ENCODE measurements around the gene ORC2. TPM values are rescaled to one million over a fixed set of nuclear protein-coding genes. Genes with fewer than 3 reads are reported as not detected.

The ORC2 gene
- 29.6 TPM for polyA plus RNA-seq (2013, experiment 1 of 2)
- polyA plus RNA-seq (2013, experiment 2 of 2), result 30.2 TPM

GRCh38 chr2:200963124-200963917 lies at the start of gene ORC2:
Gene ORC2 (minus strand): TSS chr2:200963660. CDS start chr2:200958123, 5,537 bp downstream.
- peak within 1 kb of the TSS; percentile 79 for H3K4me3 ChIP-seq (ENCODE audit: low read length)

GRCh38 chr2:201008296-201008829 lies 44.9 kb upstream of the ORC2 start:
- DNase-seq, result no peak
- no peak overlapping the region for H3K27ac ChIP-seq (ENCODE audit: low read depth, low read length)
- WGBS (ENCODE audit: extremely low coverage, insufficient coverage, low lambda C conversion rate), result no CpG with 5 or more reads among the region's 2 CpGs
- H3K18ac ChIP-seq (ENCODE audit: low read length), result no peak overlapping the region
- H3K4me2 ChIP-seq (ENCODE audit: low read length), result no peak overlapping the region
- H3K56ac ChIP-seq (ENCODE audit: low read length), result no peak overlapping the region
- no peak overlapping the region for H4K8ac ChIP-seq (ENCODE audit: low read depth, low read length)
- no peak overlapping the region for H3K4ac ChIP-seq (ENCODE audit: low read depth, low read length)
- H2BK5ac ChIP-seq (ENCODE audit: low read length), result no peak overlapping the region
- H3K27me3 ChIP-seq (ENCODE audit: insufficient read depth, low read length, poor library complexity), result no peaks in the 10 kb centered on the region
- no peak overlapping the region for H3K4me3 ChIP-seq (ENCODE audit: low read length)
- no peaks in the 10 kb centered on the region for H3K79me1 ChIP-seq (ENCODE audit: low read length)
- H3K36me3 ChIP-seq (ENCODE audit: control insufficient read depth, insufficient read depth, low read length), result no peaks in the 10 kb centered on the region
- H3K9ac ChIP-seq (ENCODE audit: low read length), result no peak overlapping the region
- no peak overlapping the region for H2BK120ac ChIP-seq (ENCODE audit: low read depth, low read length)
- H3K4me1 ChIP-seq (ENCODE audit: control insufficient read depth, low read depth, low read length), result no peaks in the 10 kb centered on the region
- no peak overlapping the region for H3K23ac ChIP-seq (ENCODE audit: low read length)
- no peak overlapping the region for H2BK15ac ChIP-seq (replicated peaks; ENCODE audit: low read depth)
- no peaks in the 10 kb centered on the region for H3K79me2 ChIP-seq (ENCODE audit: control insufficient read depth, insufficient read depth, low read length)
- H2AK5ac ChIP-seq (ENCODE audit: low read length), result no peak overlapping the region
- no peak overlapping the region for H4K5ac ChIP-seq (ENCODE audit: low read length)

More at GRCh38 chr2:200963124-200963917, at the start of gene ORC2:
- no peak within 1 kb of the TSS for H4K8ac ChIP-seq (ENCODE audit: low read depth, low read length)
- peak within 1 kb of the TSS; percentile 80 for H2BK5ac ChIP-seq (ENCODE audit: low read length)
- WGBS (ENCODE audit: extremely low coverage, insufficient coverage, low lambda C conversion rate), result no CpG with 5 or more reads among the region's 61 CpGs
- no peak within 1 kb of the TSS for H2BK15ac ChIP-seq (replicated peaks; ENCODE audit: low read depth)
- H3K23ac ChIP-seq (ENCODE audit: low read length), result no peak within 1 kb of the TSS
- no peaks in the 10 kb centered on the region for H3K36me3 ChIP-seq (ENCODE audit: control insufficient read depth, insufficient read depth, low read length)
- H3K4me2 ChIP-seq (ENCODE audit: low read length), result peak within 1 kb of the TSS; percentile 74
- no peaks in the 10 kb centered on the region for H3K27me3 ChIP-seq (ENCODE audit: insufficient read depth, low read length, poor library complexity)
- H3K79me2 ChIP-seq (ENCODE audit: control insufficient read depth, insufficient read depth, low read length), result peaks cover 31% of the 10 kb centered on the region
- peak within 1 kb of the TSS; percentile 18 for H4K5ac ChIP-seq (ENCODE audit: low read length)
- peak within 1 kb of the TSS; percentile 84 for H3K27ac ChIP-seq (ENCODE audit: low read depth, low read length)
- peak within 1 kb of the TSS; percentile 7 for H3K18ac ChIP-seq (ENCODE audit: low read length)
- no peak within 1 kb of the TSS for H2AK5ac ChIP-seq (ENCODE audit: low read length)
- H3K79me1 ChIP-seq (ENCODE audit: low read length), result peaks cover 12% of the 10 kb centered on the region
- peak within 1 kb of the TSS; percentile 70 for H3K4ac ChIP-seq (ENCODE audit: low read depth, low read length)
- peak; percentile 98 for DNase-seq
- H3K56ac ChIP-seq (ENCODE audit: low read length), result peak within 1 kb of the TSS; percentile 99
- peaks cover 2% of the 10 kb centered on the region for H3K4me1 ChIP-seq (ENCODE audit: control insufficient read depth, low read depth, low read length)
- no peak within 1 kb of the TSS for H2BK120ac ChIP-seq (ENCODE audit: low read depth, low read length)
- peak within 1 kb of the TSS; percentile 98 for H3K9ac ChIP-seq (ENCODE audit: low read length)

GRCh38 chr2:201007584-201007998 lies 44.1 kb upstream of the ORC2 start:
- no peak overlapping the region for H4K8ac ChIP-seq (ENCODE audit: low read depth, low read length)
- no peak overlapping the region for H3K4me2 ChIP-seq (ENCODE audit: low read length)
- no peak overlapping the region for H3K56ac ChIP-seq (ENCODE audit: low read length)
- H2BK5ac ChIP-seq (ENCODE audit: low read length), result no peak overlapping the region
- no peak overlapping the region for H3K9ac ChIP-seq (ENCODE audit: low read length)
- H4K5ac ChIP-seq (ENCODE audit: low read length), result no peak overlapping the region
- H2BK120ac ChIP-seq (ENCODE audit: low read depth, low read length), result no peak overlapping the region
- no peak overlapping the region for H3K23ac ChIP-seq (ENCODE audit: low read length)
- no peak overlapping the region for H3K4ac ChIP-seq (ENCODE audit: low read depth, low read length)
- no peak overlapping the region for H2BK15ac ChIP-seq (replicated peaks; ENCODE audit: low read depth)
- no peaks in the 10 kb centered on the region for H3K4me1 ChIP-seq (ENCODE audit: control insufficient read depth, low read depth, low read length)
- no peak for DNase-seq
- no peak overlapping the region for H3K4me3 ChIP-seq (ENCODE audit: low read length)
- H3K36me3 ChIP-seq (ENCODE audit: control insufficient read depth, insufficient read depth, low read length), result no peaks in the 10 kb centered on the region
- H3K79me1 ChIP-seq (ENCODE audit: low read length), result no peaks in the 10 kb centered on the region
- WGBS (ENCODE audit: extremely low coverage, insufficient coverage, low lambda C conversion rate), result no CpG with 5 or more reads among the region's 3 CpGs
- no peaks in the 10 kb centered on the region for H3K27me3 ChIP-seq (ENCODE audit: insufficient read depth, low read length, poor library complexity)
- no peak overlapping the region for H3K18ac ChIP-seq (ENCODE audit: low read length)
- H2AK5ac ChIP-seq (ENCODE audit: low read length), result no peak overlapping the region
- H3K27ac ChIP-seq (ENCODE audit: low read depth, low read length), result no peak overlapping the region
- H3K79me2 ChIP-seq (ENCODE audit: control insufficient read depth, insufficient read depth, low read length), result no peaks in the 10 kb centered on the region

GRCh38 chr2:201006704-201007103 lies 43.2 kb upstream of the ORC2 start:
- H3K4me3 ChIP-seq (ENCODE audit: low read length), result no peak overlapping the region
- H3K4me1 ChIP-seq (ENCODE audit: control insufficient read depth, low read depth, low read length), result no peaks in the 10 kb centered on the region

GRCh38 chr2:201004370-201004769 lies 40.9 kb upstream of the ORC2 start:
- Histone ChIP-seq H3K27me3 (ENCODE audit: insufficient read depth, low read length, poor library complexity) (no peaks in the 10 kb centered on the region), H4K5ac (ENCODE audit: low read length) (no peak overlapping the region), H3K4me3 (ENCODE audit: low read length) (no peak overlapping the region), H4K8ac (ENCODE audit: low read depth, low read length) (no peak overlapping the region), H3K18ac (ENCODE audit: low read length) (no peak overlapping the region), H3K9ac (ENCODE audit: low read length) (no peak overlapping the region), H2BK120ac (ENCODE audit: low read depth, low read length) (no peak overlapping the region), H2BK15ac (replicated peaks; ENCODE audit: low read depth) (no peak overlapping the region), H3K4ac (ENCODE audit: low read depth, low read length) (no peak overlapping the region), H3K27ac (ENCODE audit: low read depth, low read length) (no peak overlapping the region), H3K56ac (ENCODE audit: low read length) (no peak overlapping the region), H3K79me1 (ENCODE audit: low read length) (no peaks in the 10 kb centered on the region), H2BK5ac (ENCODE audit: low read length) (no peak overlapping the region), H3K36me3 (ENCODE audit: control insufficient read depth, insufficient read depth, low read length) (no peaks in the 10 kb centered on the region), H3K79me2 (ENCODE audit: control insufficient read depth, insufficient read depth, low read length) (no peaks in the 10 kb centered on the region), H3K23ac (ENCODE audit: low read length) (no peak overlapping the region), H3K4me1 (ENCODE audit: control insufficient read depth, low read depth, low read length) (no peaks in the 10 kb centered on the region), H2AK5ac (ENCODE audit: low read length) (no peak overlapping the region), H3K4me2 (ENCODE audit: low read length) (no peak overlapping the region)
- no CpG with 5 or more reads among the region's 3 CpGs for WGBS (ENCODE audit: extremely low coverage, insufficient coverage, low lambda C conversion rate)
- no peak for DNase-seq

More at GRCh38 chr2:201006704-201007103, 43.2 kb upstream of the ORC2 start:
- Histone ChIP-seq H3K18ac (ENCODE audit: low read length) (no peak overlapping the region), H3K23ac (ENCODE audit: low read length) (no peak overlapping the region), H3K79me2 (ENCODE audit: control insufficient read depth, insufficient read depth, low read length) (no peaks in the 10 kb centered on the region), H3K4me2 (ENCODE audit: low read length) (no peak overlapping the region), H2BK120ac (ENCODE audit: low read depth, low read length) (no peak overlapping the region), H2BK5ac (ENCODE audit: low read length) (no peak overlapping the region), H3K27me3 (ENCODE audit: insufficient read depth, low read length, poor library complexity) (no peaks in the 10 kb centered on the region), H3K56ac (ENCODE audit: low read length) (no peak overlapping the region), H4K5ac (ENCODE audit: low read length) (no peak overlapping the region), H2AK5ac (ENCODE audit: low read length) (no peak overlapping the region), H3K4ac (ENCODE audit: low read depth, low read length) (no peak overlapping the region), H3K27ac (ENCODE audit: low read depth, low read length) (no peak overlapping the region), H3K36me3 (ENCODE audit: control insufficient read depth, insufficient read depth, low read length) (no peaks in the 10 kb centered on the region), H2BK15ac (replicated peaks; ENCODE audit: low read depth) (no peak overlapping the region), H3K79me1 (ENCODE audit: low read length) (no peaks in the 10 kb centered on the region), H3K9ac (ENCODE audit: low read length) (no peak overlapping the region), H4K8ac (ENCODE audit: low read depth, low read length) (no peak overlapping the region)
- no peak for DNase-seq

Measured in mesendoderm (in vitro differentiated cells).